ENCODE results near the gene TBC1D4.

DNA sequence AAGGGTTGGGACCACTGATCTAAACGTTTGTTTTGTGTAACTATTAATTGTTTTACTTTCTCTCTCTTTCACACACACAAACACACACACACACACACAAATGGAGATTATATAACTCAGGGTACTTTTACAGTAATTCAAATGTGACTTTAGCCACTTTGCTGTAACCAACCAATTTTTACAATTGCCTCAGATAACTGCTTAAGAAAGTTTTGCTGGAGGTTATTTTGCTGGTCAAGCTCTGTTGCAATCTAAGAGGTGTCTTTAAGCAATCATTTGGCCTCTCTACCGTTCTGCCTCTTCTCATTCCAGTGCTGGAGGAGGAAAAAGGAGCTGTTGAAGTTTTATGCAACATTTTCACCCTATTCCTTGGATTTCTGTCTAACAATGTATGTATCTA is 63.0 kb downstream of the TBC1D4 start:
- TF ChIP-seq POLR2A (IDR thresholded peaks at IDR 0.05) = no peak
- TF ChIP-seq, protein P1, sequence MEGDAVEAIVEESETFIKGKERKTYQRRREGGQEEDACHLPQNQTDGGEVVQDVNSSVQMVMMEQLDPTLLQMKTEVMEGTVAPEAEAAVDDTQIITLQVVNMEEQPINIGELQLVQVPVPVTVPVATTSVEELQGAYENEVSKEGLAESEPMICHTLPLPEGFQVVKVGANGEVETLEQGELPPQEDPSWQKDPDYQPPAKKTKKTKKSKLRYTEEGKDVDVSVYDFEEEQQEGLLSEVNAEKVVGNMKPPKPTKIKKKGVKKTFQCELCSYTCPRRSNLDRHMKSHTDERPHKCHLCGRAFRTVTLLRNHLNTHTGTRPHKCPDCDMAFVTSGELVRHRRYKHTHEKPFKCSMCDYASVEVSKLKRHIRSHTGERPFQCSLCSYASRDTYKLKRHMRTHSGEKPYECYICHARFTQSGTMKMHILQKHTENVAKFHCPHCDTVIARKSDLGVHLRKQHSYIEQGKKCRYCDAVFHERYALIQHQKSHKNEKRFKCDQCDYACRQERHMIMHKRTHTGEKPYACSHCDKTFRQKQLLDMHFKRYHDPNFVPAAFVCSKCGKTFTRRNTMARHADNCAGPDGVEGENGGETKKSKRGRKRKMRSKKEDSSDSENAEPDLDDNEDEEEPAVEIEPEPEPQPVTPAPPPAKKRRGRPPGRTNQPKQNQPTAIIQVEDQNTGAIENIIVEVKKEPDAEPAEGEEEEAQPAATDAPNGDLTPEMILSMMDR (IDR thresholded peaks at IDR 0.05) = no peak

All from esophagus squamous epithelium (tissue), 4 donors.